ENCODE measurements around the gene L3HYPDH.

Gene L3HYPDH

DNA sequence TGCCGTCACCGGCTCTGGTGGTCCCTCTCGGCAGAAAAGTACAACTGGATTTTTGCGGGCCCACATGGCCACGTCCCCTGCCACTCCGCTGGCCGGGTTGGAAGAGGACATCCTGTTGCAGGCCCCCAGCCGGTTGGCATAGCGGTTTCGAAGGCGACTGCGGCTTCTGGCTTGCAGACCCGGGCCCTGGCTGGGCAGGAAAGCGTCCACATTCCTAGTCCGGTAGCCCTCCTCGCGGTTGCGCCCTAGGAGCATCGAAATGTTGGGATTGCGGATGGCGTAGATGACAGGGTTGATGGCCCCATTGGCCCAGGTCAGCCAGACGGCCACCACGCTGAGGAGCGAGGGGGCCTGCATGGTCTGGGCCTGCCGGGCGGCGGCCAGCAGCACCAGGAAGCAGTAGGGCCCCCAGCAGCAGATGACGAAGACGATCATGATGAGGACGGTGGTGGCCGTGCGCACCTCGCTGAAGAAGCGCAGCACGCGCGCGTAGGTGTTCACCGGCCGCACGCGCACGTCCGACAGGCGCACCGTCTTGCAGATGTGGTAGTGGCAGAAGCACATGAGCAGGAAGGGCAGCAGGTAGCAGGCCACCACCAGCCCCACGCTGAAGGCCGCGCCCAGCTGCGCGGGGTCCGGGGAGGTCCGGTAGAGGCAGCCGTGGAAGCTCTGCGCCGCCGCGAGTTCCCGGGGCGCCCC lies 20.3 kb downstream of the L3HYPDH start:
- no peak for TF ChIP-seq REST (IDR thresholded peaks at IDR 0.05; ENCODE audit: insufficient read depth in 1 of 2, low read depth in 2 of 2, low read length in 2 of 2)
- TF ChIP-seq FOXP2 (optimal IDR thresholded peaks at IDR 0.05; ENCODE audit: borderline replicate concordance, extremely low read depth, extremely low read length, insufficient read depth) = no peak
- TF ChIP-seq TAF1 (IDR thresholded peaks at IDR 0.05; ENCODE audit: borderline replicate concordance, insufficient read depth, low read length) = no peak
- no peak for TF ChIP-seq SIN3A (IDR thresholded peaks at IDR 0.05; ENCODE audit: borderline replicate concordance, insufficient read depth, low read length)
- TF ChIP-seq POLR2AphosphoS5 (IDR thresholded peaks at IDR 0.05; ENCODE audit: low read depth, low read length) = no peak

DNA sequence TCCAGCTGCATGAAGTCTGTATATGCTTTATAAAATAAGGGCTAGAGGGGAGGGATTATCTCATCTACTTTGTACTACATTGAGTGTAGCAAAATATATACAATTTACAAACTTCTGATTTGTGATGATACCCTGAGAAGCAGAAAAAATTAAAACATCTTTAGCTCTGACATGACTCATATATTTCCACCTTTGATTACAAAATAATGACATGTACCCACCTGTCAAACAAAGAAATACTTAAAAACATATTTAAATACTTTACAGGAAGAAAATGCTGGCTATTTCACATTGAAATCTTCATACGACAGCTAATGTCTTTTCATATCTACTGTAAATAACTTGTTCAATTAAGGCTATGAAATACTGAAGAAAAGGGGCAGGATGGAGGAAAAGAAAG lies 22.3 kb downstream of the L3HYPDH start:
- TF ChIP-seq SIN3A (IDR thresholded peaks at IDR 0.05; ENCODE audit: borderline replicate concordance, insufficient read depth, low read length) (no peak), FOXP2 (optimal IDR thresholded peaks at IDR 0.05; ENCODE audit: borderline replicate concordance, extremely low read depth, extremely low read length, insufficient read depth) (no peak), TAF1 (IDR thresholded peaks at IDR 0.05; ENCODE audit: borderline replicate concordance, insufficient read depth, low read length) (no peak), POLR2AphosphoS5 (IDR thresholded peaks at IDR 0.05; ENCODE audit: low read depth, low read length) (no peak), REST (IDR thresholded peaks at IDR 0.05; ENCODE audit: insufficient read depth in 1 of 2, low read depth in 2 of 2, low read length in 2 of 2) (no peak)

- TF ChIP-seq REST (IDR thresholded peaks at IDR 0.05; ENCODE audit: insufficient read depth in 1 of 2, low read depth in 2 of 2, low read length in 2 of 2) (no peak), TAF1 (IDR thresholded peaks at IDR 0.05; ENCODE audit: borderline replicate concordance, insufficient read depth, low read length) (no peak), FOXP2 (optimal IDR thresholded peaks at IDR 0.05; ENCODE audit: borderline replicate concordance, extremely low read depth, extremely low read length, insufficient read depth) (no peak), SIN3A (IDR thresholded peaks at IDR 0.05; ENCODE audit: borderline replicate concordance, insufficient read depth, low read length) (no peak), POLR2AphosphoS5 (IDR thresholded peaks at IDR 0.05; ENCODE audit: low read depth, low read length) (no peak)
Observed at GRCh38 chr14:59460378-59460777, 23.8 kb downstream of the L3HYPDH start.

GRCh38 chr14:59458486-59458885 lies 25.7 kb downstream of the L3HYPDH start:
- TF ChIP-seq FOXP2 (optimal IDR thresholded peaks at IDR 0.05; ENCODE audit: borderline replicate concordance, extremely low read depth, extremely low read length, insufficient read depth) = no peak
- TF ChIP-seq TAF1 (IDR thresholded peaks at IDR 0.05; ENCODE audit: borderline replicate concordance, insufficient read depth, low read length) = no peak
- TF ChIP-seq REST (IDR thresholded peaks at IDR 0.05; ENCODE audit: insufficient read depth in 1 of 2, low read depth in 2 of 2, low read length in 2 of 2) = no peak
- no peak for TF ChIP-seq POLR2AphosphoS5 (IDR thresholded peaks at IDR 0.05; ENCODE audit: low read depth, low read length)
- no peak for TF ChIP-seq SIN3A (IDR thresholded peaks at IDR 0.05; ENCODE audit: borderline replicate concordance, insufficient read depth, low read length)

All from PFSK-1 (cell line).